Duodenal mucosa (tissue), 2 donors: ENCODE results near the gene RBM33.

Experiments
- H3K27ac ChIP-seq: one replicate; pipeline ENCODE4 v1.7.0; 2013; ENCODE audit warnings: low read depth, low read length
- H3K27me3 ChIP-seq, 2 donors: one replicate each; pipeline ENCODE4 v1.7.0; 2013; ENCODE audit warnings: low read length in 2 of 2, control low read depth in 1 of 2; ENCODE audit not compliant: insufficient read depth in 2 of 2, control insufficient read depth in 1 of 2
- H3K36me3 ChIP-seq, 2 donors: one replicate each; pipeline ENCODE4 v1.7.0; 2013; ENCODE audit warnings: low read length in 2 of 2, control low read depth in 1 of 2; ENCODE audit not compliant: insufficient read depth in 2 of 2, control insufficient read depth in 1 of 2
- H3K4me1 ChIP-seq, 2 donors: one replicate each; pipeline ENCODE4 v1.7.0; 2013; ENCODE audit warnings: low read length in 2 of 2, control low read depth in 1 of 2; ENCODE audit not compliant: insufficient read depth in 2 of 2, control insufficient read depth in 1 of 2
- H3K4me3 ChIP-seq, 2 donors: one replicate each; pipeline ENCODE4 v1.7.0; 2013; ENCODE audit warnings: low read length in 2 of 2, low read depth in 1 of 2
- H3K9ac ChIP-seq, 2 donors: one replicate each; pipeline ENCODE4 v1.7.0; 2013; ENCODE audit warnings: low read length in 2 of 2, low read depth in 1 of 2
- H3K9me3 ChIP-seq, 2 donors: one replicate each; pipeline ENCODE4 v1.7.0; 2013; ENCODE audit warnings: low read length in 2 of 2, control low read depth in 1 of 2; ENCODE audit not compliant: control insufficient read depth in 1 of 2

RBM33 gene

DNA sequence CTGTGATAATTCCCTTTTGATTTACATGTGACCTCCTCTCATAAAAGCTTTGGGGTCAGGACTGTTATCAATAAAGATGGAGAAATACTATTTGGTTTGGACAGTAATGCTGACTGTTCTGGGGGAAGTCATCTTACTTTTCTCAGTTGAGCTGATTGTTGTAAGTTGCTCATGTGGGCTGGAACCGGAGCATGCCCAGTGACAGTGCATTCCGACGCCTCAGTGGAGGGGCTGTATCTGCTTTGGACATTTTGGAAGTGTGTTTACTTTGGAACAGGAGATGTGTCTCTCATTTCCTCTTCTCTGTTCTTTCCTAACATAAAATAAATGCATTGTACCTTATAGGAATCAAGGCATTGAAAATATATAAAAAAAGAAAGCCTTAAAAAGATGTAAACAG is 30.1 kb downstream of the RBM33 start:
- no peak overlapping the region for H3K4me3 ChIP-seq
- H3K27ac ChIP-seq = no peak overlapping the region
- no peaks in the 10 kb centered on the region for H3K27me3 ChIP-seq
- peaks cover 0 to 4% of the 10 kb centered on the region in 2 donors for H3K4me1 ChIP-seq
- H3K9ac ChIP-seq = no peak overlapping the region
- H3K9me3 ChIP-seq = no peaks in the 10 kb centered on the region
- peaks cover 6 to 20% of the 10 kb centered on the region in 2 donors for H3K36me3 ChIP-seq

GRCh38 chr7:155676052-155676451 is 31.6 kb downstream of the RBM33 start:
- no peak overlapping the region for H3K4me3 ChIP-seq
- no peaks in the 10 kb centered on the region for H3K27me3 ChIP-seq
- no peaks in the 10 kb centered on the region for H3K4me1 ChIP-seq
- no peak overlapping the region for H3K9ac ChIP-seq
- H3K9me3 ChIP-seq = no peaks in the 10 kb centered on the region
- H3K36me3 ChIP-seq = peaks cover 10 to 23% of the 10 kb centered on the region in 2 donors
- no peak overlapping the region for H3K27ac ChIP-seq

- peaks cover 10 to 33% of the 10 kb centered on the region in 2 donors for H3K36me3 ChIP-seq
- no peaks in the 10 kb centered on the region for H3K4me1 ChIP-seq
These were observed 33.2 kb downstream of the RBM33 start for GRCh38 chr7:155677688-155678087.

GRCh38 chr7:155680124-155680523 is 35.7 kb downstream of the RBM33 start:
- Histone ChIP-seq H3K36me3 (peaks cover 10 to 44% of the 10 kb centered on the region in 2 donors), H3K4me3 (no peak overlapping the region), H3K27ac (no peak overlapping the region), H3K4me1 (no peaks in the 10 kb centered on the region), H3K9ac (no peak overlapping the region), H3K9me3 (no peaks in the 10 kb centered on the region), H3K27me3 (no peaks in the 10 kb centered on the region)

More at GRCh38 chr7:155677688-155678087, 33.2 kb downstream of the RBM33 start:
- Histone ChIP-seq H3K9ac (no peak overlapping the region), H3K9me3 (no peaks in the 10 kb centered on the region), H3K27me3 (no peaks in the 10 kb centered on the region), H3K27ac (no peak overlapping the region), H3K4me3 (no peak overlapping the region)

DNA sequence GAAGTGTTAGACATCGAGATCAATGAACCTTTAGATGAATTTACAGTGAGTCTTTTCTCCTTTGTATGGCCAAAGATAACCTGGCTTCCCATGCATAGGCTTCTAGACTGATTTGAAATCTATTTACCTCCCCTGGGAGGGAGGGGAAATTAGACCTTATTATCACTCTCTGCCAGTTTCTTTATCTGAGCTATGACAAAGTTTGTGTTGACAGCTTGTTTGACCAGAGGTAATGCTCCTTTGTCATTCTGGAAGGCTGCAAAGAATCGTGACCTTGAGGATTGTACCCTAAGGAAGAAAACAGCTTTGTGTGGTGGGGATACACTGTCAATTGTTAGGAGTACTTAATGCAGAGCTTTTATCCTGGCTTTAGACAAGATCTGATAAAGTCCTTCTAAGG is 36.4 kb downstream of the RBM33 start:
- Histone ChIP-seq H3K27me3 (no peaks in the 10 kb centered on the region), H3K4me3 (no peak overlapping the region), H3K4me1 (no peaks in the 10 kb centered on the region), H3K9ac (no peak overlapping the region), H3K27ac (no peak overlapping the region), H3K36me3 (peaks cover 10 to 45% of the 10 kb centered on the region in 2 donors), H3K9me3 (no peaks in the 10 kb centered on the region)

DNA sequence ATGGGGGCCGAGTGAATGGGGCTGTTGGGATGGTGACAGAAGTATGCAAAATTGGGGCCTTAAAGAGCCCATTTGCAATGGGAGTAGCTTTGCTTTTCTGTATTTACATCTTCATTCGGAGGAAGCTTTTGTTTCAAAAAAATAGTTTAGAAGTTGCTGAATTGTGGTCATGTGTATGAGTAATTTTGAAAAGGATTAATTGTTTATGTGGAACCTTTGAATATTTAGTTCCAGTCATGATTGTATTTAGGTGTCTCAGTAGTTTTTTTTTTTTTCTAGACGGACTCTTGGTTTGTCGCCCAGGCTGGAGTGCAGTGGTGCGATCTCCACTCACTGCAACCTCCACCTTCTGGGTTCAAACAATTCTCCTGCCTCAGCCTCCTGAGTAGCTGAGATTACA is 37.2 kb downstream of the RBM33 start:
- peaks cover 10 to 45% of the 10 kb centered on the region in 2 donors for H3K36me3 ChIP-seq
- no peak overlapping the region for H3K27ac ChIP-seq
- no peaks in the 10 kb centered on the region for H3K27me3 ChIP-seq
- H3K9me3 ChIP-seq = no peaks in the 10 kb centered on the region
- no peaks in the 10 kb centered on the region for H3K4me1 ChIP-seq
- no peak overlapping the region for H3K9ac ChIP-seq
- no peak overlapping the region for H3K4me3 ChIP-seq

- H3K4me3 ChIP-seq = no peak overlapping the region
- H3K9me3 ChIP-seq = no peaks in the 10 kb centered on the region
- H3K4me1 ChIP-seq = no peaks in the 10 kb centered on the region
- H3K27ac ChIP-seq = no peak overlapping the region
- no peaks in the 10 kb centered on the region for H3K27me3 ChIP-seq
- no peak overlapping the region for H3K9ac ChIP-seq
- H3K36me3 ChIP-seq = peaks cover 10 to 45% of the 10 kb centered on the region in 2 donors
These were observed 38.0 kb downstream of the RBM33 start for GRCh38 chr7:155682484-155682883.

DNA sequence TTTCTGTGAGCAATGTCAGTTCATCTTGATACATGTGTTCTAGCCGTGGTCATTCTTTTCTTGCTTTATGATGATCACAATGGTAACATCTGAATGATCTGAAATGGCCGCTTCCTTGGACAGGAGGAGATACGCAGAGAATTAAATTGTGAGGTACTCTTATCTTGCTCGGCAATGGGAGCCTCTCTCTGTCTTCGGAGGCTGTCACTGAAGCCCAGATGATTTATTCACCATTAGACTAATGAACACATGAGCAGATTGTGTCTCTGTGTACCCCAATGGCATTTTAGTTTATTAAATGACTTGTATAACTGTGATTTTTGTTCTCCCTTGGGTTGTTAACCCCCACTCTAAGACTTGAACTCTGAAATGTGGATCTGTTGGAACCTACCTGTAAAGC is 38.6 kb downstream of the RBM33 start:
- Histone ChIP-seq H3K9me3 (no peaks in the 10 kb centered on the region), H3K9ac (no peak overlapping the region), H3K27ac (no peak overlapping the region), H3K4me1 (no peaks in the 10 kb centered on the region), H3K27me3 (no peaks in the 10 kb centered on the region), H3K4me3 (no peak overlapping the region), H3K36me3 (peaks cover 10 to 45% of the 10 kb centered on the region in 2 donors)

DNA sequence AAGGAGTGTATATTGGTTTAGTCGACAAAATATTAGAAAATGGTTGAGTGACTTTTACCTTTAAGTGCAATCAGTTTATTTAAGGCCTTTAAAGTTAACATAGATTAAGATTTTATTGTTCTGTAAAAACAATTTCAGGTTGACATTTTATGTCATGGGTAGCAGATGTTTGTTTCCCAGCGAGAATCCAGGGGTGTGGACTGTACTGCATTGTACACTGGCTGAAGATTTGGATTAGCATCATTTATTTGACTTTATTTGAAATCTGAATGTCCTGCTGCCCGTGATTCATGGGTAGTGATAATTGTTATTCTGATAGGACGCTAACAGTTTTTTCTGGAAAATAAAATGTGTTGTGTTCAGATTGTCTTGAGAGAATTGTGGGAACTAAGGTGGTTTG is 39.3 kb downstream of the RBM33 start:
- H3K9me3 ChIP-seq = no peaks in the 10 kb centered on the region
- no peak overlapping the region for H3K4me3 ChIP-seq
- peaks cover 10 to 45% of the 10 kb centered on the region in 2 donors for H3K36me3 ChIP-seq
- no peaks in the 10 kb centered on the region for H3K27me3 ChIP-seq
- H3K27ac ChIP-seq = no peak overlapping the region
- H3K9ac ChIP-seq = no peak overlapping the region
- H3K4me1 ChIP-seq = no peaks in the 10 kb centered on the region

DNA sequence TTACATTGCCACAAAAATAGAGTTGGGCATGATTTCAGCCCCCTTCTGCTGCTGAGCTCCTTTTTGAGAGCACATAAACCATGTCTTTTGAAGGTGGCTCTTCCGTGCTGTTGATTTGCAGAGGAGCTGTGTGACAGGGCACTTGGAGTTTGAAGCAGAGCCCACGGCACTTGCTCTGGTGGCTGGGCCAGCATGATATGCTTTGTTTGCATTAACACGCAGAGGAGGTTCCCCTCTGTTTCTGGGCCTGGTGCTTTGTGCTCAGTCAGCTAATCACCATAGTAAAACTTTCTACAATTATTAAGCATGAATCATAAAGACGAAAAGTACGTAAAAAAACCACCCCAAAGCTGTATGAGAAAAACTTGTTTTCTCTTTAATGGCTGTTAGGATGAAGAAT is 40.1 kb downstream of the RBM33 start:
- Histone ChIP-seq H3K9me3 (no peaks in the 10 kb centered on the region), H3K36me3 (peaks cover 4 to 41% of the 10 kb centered on the region in 2 donors), H3K4me3 (no peak overlapping the region), H3K27ac (no peak overlapping the region), H3K9ac (no peak overlapping the region), H3K4me1 (no peaks in the 10 kb centered on the region), H3K27me3 (no peaks in the 10 kb centered on the region)
